Measurements from ENCODE around the gene IL13RA1.
"Not testable (repeated sequence)": the region's sequence is repeated elsewhere in the genome, so short reads cannot be mapped to it uniquely, and the experiment has no call there.

The IL13RA1 gene

DNA sequence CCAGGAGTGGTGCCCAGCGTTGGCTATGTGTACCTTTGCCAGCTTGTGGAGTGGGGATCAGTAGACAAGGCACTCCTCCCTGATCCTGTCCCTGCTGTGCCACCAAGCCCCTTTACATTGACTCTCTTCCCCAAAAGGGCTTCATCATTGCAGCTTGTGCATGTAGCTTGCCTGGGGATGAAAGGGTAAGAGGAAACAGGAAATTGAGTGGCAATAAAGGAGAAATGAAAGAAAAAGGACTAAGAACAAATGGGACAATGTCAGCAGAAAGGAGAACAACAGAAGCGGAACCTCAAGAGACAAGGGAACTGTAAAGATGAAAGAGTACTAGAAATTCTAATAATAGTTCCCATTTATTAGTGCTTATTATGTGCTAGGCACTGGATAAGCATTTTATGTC lies 8.7 kb upstream of the IL13RA1 start:
- no peaks in the 10 kb centered on the region for H3K9me3 Mint-ChIP-seq

DNA sequence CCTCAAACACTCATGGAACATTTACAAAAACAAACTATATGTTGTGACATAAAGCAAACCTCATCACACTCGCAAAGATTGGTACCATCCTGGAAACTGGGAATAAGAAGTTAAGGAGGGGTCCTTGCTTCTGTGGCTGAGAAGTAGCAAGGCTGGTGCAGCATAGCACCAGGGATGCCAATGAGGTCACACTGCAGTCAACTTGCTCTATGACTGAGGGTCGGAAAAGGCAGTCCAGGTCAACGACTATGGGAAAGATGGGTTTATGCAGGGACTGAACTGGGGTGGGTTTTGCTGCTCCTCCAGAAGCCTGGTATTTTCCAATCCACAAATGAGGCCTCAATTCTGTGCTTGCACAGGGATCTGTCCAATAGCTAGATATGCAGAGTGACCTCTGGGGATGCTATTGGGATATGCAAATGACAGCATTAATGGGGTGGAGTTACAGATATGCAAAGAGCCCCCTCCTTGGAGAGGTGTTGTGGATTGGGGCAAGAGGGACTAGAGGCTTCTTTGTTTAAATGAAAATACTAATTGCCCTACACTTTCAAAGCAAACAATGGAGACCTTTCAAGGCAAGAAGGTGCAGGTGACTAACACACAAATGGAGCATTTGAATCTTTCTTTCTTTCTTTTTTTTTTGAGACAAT lies 7.2 kb upstream of the IL13RA1 start:
- Mint-ChIP-seq H3K4me3 (no peak overlapping the region), H3K4me1 (ENCODE audit: low read depth) (no peaks in the 10 kb centered on the region), H3K9me3 (no peaks in the 10 kb centered on the region), H3K27ac (no peak overlapping the region), H3K27me3 (peaks cover 38% of the 10 kb centered on the region), H3K36me3 (ENCODE audit: low read depth) (no peaks in the 10 kb centered on the region)
- DNase-seq, result no peak

More for the DNA sequence above, 8.7 kb upstream of the IL13RA1 start:
- Mint-ChIP-seq H3K27ac (no peak overlapping the region), H3K4me1 (ENCODE audit: low read depth) (no peaks in the 10 kb centered on the region), H3K4me3 (no peak overlapping the region), H3K36me3 (ENCODE audit: low read depth) (no peaks in the 10 kb centered on the region), H3K27me3 (peaks cover 27% of the 10 kb centered on the region)
- no peak for DNase-seq

DNA sequence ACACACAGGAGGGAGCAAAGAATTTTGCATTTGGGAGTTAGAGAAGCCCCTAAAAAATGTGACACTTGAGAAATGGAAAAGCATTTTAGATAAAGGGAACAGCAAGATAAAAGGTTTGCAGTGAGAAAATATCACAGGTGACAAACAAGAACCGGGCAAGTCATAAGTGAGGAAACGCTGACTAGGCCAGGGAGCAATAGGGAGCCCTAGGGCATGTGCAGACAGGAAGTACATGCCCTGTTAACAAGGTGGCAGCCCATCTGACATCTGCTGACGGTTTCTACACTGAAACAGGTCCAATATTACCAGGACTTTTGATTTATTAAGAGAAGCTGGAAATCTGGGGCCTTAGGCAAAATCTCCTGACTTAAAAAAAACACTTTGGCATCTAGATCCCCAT lies 4.0 kb upstream of the IL13RA1 start:
- no peak overlapping the region for H3K4me3 Mint-ChIP-seq
- H3K4me1 Mint-ChIP-seq (ENCODE audit: low read depth), result peaks cover 3% of the 10 kb centered on the region
- H3K9me3 Mint-ChIP-seq, result no peaks in the 10 kb centered on the region
- no peaks in the 10 kb centered on the region for H3K36me3 Mint-ChIP-seq (ENCODE audit: low read depth)
- peaks cover 53% of the 10 kb centered on the region for H3K27me3 Mint-ChIP-seq
- DNase-seq, result no peak
- H3K27ac Mint-ChIP-seq, result no peak overlapping the region

DNA sequence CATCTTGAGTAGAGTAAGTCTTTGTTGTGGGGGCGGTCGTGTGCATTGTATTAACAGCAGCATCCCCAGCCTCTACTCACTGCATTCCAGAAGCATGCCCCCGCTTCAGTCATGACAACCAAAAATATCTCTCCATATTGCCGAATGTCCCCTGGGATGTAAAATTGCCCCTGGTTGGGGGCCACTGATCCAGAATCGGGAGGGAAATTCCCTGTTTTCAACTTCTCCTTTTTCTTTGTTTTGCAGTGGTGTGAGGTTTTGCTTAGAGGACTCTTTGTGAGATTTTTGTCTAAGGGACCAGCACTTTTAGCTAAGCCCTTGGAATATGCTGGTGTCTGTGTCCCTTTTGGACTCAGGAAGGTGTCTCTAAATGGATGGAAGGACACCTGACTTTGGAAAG lies 3.0 kb upstream of the IL13RA1 start:
- no peak for DNase-seq
- Mint-ChIP-seq H3K4me3 (no peak overlapping the region), H3K36me3 (ENCODE audit: low read depth) (no peaks in the 10 kb centered on the region), H3K27me3 (peaks cover 59% of the 10 kb centered on the region), H3K27ac (no peak overlapping the region), H3K4me1 (ENCODE audit: low read depth) (peaks cover 3% of the 10 kb centered on the region), H3K9me3 (no peaks in the 10 kb centered on the region)

DNA sequence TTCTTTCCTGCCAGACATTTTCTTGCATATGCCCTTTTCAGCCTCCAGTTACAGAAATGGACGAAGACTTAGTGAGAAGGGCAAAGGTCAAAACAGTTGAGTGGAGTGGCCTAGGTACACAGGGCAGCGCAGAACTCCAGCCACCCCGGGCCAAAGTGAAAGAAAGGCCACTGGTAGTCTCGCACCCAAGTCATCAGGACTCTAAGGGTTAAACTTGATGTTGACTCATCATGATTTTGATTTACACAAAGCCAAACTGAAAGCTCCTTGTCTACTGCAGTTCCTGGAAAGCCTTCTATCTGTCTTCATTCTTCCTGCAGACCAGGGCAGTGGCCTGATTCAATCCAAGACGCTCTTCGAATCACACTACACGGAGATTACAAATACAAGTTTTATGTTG lies 2.6 kb upstream of the IL13RA1 start:
- Mint-ChIP-seq H3K27ac (no peak overlapping the region), H3K4me3 (no peak overlapping the region), H3K27me3 (peaks cover 61% of the 10 kb centered on the region), H3K9me3 (no peaks in the 10 kb centered on the region), H3K4me1 (ENCODE audit: low read depth) (peaks cover 3% of the 10 kb centered on the region), H3K36me3 (ENCODE audit: low read depth) (no peaks in the 10 kb centered on the region)
- DNase-seq, result no peak

DNA sequence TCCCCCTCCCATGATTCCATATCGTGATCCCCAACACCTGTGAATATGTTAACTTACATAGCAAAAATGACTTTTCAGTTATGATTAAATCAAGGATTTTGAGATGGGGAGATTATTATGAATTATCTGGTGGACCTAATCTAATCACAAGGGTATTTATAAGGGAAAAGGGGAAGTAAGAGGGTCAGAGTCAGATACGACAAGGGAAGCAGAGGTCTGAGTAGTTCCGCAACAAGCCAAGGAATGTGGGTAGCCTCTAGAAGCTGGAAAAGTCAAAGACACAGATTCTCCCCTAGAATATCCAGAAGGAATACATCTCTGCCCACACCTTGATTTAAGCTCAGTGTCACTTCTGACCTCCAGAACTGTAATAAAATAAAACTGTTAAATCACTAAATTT lies 1.0 kb upstream of the IL13RA1 start:
- Mint-ChIP-seq H3K4me3 (no peak overlapping the region), H3K36me3 (ENCODE audit: low read depth) (no peaks in the 10 kb centered on the region), H3K27me3 (peaks cover 73% of the 10 kb centered on the region), H3K9me3 (no peaks in the 10 kb centered on the region), H3K4me1 (ENCODE audit: low read depth) (peaks cover 3% of the 10 kb centered on the region), H3K27ac (no peak overlapping the region)
- DNase-seq, result no peak

DNA sequence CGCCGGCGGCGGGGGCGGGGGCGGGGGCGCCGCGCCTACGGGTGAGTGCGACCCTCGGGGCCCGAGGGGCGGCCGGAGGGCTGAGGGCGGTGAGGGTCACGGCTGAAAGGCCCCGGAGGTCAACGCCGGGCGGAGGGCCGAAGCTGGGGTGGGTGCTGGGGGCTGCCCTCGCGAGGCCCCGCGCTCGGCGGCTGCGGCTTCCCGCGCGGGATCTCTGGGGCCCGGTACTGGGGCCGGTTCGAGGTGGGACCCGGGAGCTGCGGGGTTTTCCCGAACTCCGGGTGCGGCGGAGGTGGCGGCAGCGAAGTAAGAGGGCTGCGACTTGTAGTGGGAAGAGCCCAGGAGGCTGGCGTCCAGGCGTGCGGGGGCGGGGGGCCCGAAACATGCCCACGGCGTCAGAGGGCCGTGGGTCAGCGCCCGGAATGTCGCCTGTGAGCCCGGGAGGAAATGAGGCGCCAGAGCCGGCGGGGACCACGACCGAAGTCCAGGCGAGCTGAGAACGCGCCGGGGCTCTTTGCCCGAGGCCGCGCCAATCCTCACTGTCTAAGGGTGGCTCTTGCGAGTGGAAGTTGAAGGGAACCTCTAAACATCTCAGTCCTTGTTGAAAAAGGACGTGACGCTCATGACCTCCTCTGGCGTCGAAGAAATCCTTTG lies 407 bp downstream of the IL13RA1 start:
- Mint-ChIP-seq H3K27me3 (peaks cover 73% of the 10 kb centered on the region), H3K36me3 (ENCODE audit: low read depth) (no peaks in the 10 kb centered on the region), H3K9me3 (no peaks in the 10 kb centered on the region), H3K27ac (no peak overlapping the region), H3K4me1 (ENCODE audit: low read depth) (peaks cover 3% of the 10 kb centered on the region), H3K4me3 (peak overlapping the region; percentile 61)
- DNase-seq, result no peak

DNA sequence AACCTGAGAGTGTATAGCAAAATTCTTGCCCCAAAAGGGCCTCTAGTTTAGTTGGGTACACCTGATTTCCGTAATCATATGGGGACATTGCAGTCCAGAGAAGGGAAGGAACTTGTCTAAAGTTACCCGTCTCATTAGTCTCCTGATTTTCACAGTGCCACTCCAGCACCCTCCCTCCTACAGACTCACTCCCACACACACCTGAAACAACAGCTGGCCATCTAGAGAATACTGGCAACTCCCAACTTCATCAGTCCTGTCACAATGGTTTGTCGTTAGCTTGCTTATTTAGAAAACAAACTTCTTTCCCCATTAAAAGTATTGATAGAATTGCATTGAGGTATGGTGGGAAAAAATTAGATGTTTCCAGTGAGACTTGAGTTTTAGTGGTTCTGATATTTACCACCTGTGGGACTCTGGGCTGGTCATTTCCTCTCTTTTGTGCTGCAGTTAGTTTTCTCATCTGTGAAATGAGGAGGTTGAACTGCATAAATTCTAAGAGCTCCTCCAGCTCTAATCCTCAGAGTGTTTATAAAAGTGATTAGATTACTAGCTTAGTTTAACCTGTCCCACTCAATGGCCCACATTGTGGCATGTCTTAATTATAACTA lies 1.7 kb downstream of the IL13RA1 start:
- Mint-ChIP-seq H3K4me1 (ENCODE audit: low read depth) (peaks cover 3% of the 10 kb centered on the region), H3K4me3 (no peak overlapping the region)

DNA sequence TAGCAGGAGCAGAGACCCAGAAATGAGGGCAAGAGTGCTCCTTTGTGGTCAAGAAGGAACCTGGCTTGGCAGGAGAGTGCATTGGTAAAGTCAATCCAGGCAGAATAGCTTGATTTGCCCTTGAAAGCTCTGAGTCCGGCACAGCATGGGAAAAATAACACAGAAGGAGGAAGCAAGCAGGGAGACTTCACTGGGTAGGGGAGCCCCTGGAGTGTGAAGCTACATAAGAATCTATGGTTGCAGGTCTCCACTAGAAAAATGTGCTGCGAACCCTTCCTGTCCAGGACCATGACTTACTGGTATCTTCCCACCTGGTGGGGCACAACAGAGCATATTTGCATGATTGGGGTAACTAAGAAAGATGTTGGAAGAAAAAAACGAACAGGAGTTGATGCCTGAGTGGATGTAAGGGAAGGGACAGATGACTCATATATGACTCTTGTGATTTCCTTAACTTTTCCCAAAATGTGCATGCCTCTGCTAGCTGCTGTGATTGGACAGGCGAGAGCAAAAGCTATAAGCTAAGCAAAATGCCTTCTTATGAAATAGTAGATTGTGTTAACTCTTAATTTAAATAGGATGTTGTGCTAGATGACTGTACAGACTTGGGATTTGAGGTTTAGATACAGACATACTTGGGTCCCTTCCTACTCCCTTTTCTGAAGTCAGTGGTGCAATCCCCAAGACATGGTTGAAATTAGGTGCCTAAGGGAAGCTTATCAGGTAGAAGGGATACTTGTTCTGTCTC lies 3.3 kb downstream of the IL13RA1 start:
- H3K9me3 Mint-ChIP-seq, result no peaks in the 10 kb centered on the region
- DNase-seq, result no peak
- no peak overlapping the region for H3K27ac Mint-ChIP-seq
- no peak overlapping the region for H3K4me3 Mint-ChIP-seq
- peaks cover 6% of the 10 kb centered on the region for H3K4me1 Mint-ChIP-seq (ENCODE audit: low read depth)
- peaks cover 69% of the 10 kb centered on the region for H3K27me3 Mint-ChIP-seq
- no peaks in the 10 kb centered on the region for H3K36me3 Mint-ChIP-seq (ENCODE audit: low read depth)

More for the DNA sequence above, 1.7 kb downstream of the IL13RA1 start:
- no peaks in the 10 kb centered on the region for H3K36me3 Mint-ChIP-seq (ENCODE audit: low read depth)
- DNase-seq, result no peak
- no peaks in the 10 kb centered on the region for H3K9me3 Mint-ChIP-seq
- H3K27ac Mint-ChIP-seq, result no peak overlapping the region
- H3K27me3 Mint-ChIP-seq, result peaks cover 75% of the 10 kb centered on the region

DNA sequence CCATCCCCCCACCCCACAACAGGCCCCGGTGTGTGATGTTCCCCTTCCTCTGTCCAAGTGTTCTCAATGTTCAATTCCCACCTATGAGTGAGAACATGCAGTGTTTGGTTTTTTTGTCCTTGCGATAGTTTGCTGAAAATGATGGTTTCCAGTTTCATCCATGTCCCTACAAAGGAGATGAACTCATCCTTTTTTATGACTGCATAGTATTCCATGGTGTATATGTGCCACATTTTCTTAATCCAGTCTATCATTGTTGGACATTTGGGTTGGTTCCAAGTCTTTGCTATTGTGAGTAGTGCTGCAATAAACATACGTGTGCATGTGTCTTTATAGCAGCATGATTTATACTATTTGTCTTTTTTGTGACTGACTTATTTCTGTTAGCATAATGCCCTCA lies 5.1 kb downstream of the IL13RA1 start:
- not testable (repeated sequence) for H3K9me3 Mint-ChIP-seq; H3K4me1 Mint-ChIP-seq (ENCODE audit: low read depth); H3K4me3 Mint-ChIP-seq; H3K36me3 Mint-ChIP-seq (ENCODE audit: low read depth); DNase-seq; H3K27ac Mint-ChIP-seq
- H3K27me3 Mint-ChIP-seq, result peaks cover 73% of the 10 kb centered on the region

DNA sequence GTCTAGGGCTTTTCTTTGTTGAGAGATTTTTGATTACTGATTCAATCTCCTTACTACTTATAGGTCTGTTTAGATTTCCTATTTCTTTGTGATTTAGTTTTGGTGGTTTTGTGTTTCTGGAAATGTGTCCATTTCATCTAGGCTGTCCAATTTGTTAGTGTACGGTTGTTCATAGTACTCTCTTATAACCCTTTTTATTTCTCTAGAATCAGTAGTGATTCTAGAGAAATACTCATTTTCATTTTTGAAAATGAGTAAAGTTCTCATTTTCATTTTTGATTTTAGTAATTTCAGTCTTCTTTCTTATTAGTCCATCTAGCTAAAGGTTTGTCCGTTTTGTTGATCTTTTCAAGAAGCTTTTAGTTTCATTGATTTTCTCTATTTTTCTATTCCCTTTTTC lies 7.5 kb downstream of the IL13RA1 start:
- Mint-ChIP-seq H3K36me3 (ENCODE audit: low read depth) (no peaks in the 10 kb centered on the region), H3K4me3 (no peak overlapping the region), H3K27ac (no peak overlapping the region), H3K9me3 (no peaks in the 10 kb centered on the region), H3K27me3 (peaks cover 65% of the 10 kb centered on the region), H3K4me1 (ENCODE audit: low read depth) (peaks cover 3% of the 10 kb centered on the region)
- DNase-seq, result no peak

DNA sequence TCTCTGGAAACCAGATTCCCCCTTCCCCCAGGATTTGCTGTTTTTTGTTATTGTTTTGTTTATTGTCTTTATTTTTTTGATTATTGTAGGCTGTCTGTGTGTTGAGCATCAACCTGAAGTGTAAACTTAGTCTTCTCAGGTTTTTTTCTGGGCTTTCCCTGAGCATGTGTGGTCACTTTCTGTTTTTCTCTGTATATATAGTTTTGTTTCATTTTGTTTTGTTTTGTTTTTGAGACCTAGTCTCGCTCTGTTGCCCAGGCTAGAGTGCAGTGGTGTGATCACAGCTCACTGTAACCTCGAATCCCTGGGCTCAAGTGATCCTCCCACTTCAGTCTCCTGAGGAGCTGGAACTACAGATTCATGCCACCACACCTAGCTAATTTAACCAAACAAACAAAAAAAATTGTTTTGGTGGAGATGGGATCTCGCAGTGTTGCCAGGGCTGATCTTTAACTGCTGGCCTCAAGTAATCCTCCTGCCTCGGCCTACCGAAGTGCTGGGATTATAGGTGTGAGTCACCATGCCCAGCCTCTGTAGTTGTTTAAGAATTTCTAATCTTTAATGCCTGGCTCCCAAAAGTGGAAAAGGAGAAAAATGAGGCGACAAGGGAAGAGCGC lies 9.1 kb downstream of the IL13RA1 start:
- Mint-ChIP-seq H3K4me1 (ENCODE audit: low read depth) (peaks cover 3% of the 10 kb centered on the region), H3K36me3 (ENCODE audit: low read depth) (no peaks in the 10 kb centered on the region), H3K27me3 (peaks cover 61% of the 10 kb centered on the region), H3K27ac (no peak overlapping the region), H3K4me3 (no peak overlapping the region), H3K9me3 (no peaks in the 10 kb centered on the region)
- no peak for DNase-seq

DNA sequence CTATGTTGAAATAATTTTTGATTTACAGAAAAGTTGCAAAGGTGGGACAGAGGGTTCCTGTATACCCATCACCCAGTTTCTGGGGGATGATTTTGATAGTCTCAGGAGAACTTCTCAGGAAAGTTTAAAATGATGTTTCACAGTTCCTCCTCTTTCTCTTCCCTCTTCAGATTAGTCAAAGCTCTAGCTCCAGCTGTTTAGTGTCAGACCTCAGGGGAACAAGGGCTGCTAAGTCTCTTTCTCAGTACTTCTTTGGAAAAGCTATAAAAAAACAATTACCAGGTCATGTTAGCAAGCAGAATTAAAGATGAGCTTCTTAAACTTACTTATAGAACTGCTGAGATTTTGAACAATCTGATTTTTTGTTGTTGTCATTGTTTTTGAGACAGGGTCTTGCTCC lies 12.2 kb downstream of the IL13RA1 start:
- Mint-ChIP-seq H3K27ac (no peak overlapping the region), H3K4me1 (ENCODE audit: low read depth) (peaks cover 3% of the 10 kb centered on the region), H3K4me3 (no peak overlapping the region), H3K9me3 (no peaks in the 10 kb centered on the region), H3K27me3 (peaks cover 63% of the 10 kb centered on the region), H3K36me3 (ENCODE audit: low read depth) (no peaks in the 10 kb centered on the region)
- DNase-seq, result no peak

DNA sequence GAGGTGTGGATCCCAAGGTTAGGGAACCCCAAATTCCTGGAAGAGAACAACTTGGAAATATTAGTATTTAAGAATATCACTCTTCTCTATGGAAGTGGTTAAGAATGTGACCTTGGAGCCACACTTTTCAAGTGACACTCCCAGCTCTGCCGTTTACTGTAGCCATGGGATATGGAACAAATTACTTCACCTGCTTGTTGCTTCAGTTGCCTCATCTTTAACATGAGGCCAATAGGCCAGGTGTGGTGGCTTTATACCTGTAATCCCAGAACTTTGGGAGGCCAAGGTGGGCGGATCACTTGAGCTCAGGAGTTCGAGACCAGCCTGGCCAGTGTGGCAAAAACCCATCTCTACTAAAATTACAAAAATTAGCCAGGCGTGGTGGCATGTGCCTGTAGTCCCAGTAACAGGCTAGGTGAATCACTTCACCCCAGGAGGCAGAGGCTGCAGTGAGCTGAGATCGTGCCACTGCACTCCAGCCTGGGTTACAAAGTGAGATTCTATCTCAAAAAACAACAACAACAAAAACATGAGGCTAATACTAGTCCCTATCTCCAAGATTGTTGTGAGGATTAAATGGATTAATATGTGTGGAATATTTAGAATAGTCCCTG lies 13.0 kb downstream of the IL13RA1 start:
- no peaks in the 10 kb centered on the region for H3K9me3 Mint-ChIP-seq
- no peak for DNase-seq
- no peaks in the 10 kb centered on the region for H3K36me3 Mint-ChIP-seq (ENCODE audit: low read depth)
- no peak overlapping the region for H3K4me3 Mint-ChIP-seq
- H3K4me1 Mint-ChIP-seq (ENCODE audit: low read depth), result no peaks in the 10 kb centered on the region
- H3K27ac Mint-ChIP-seq, result no peak overlapping the region
- peaks cover 64% of the 10 kb centered on the region for H3K27me3 Mint-ChIP-seq
